ENCODE measurements around the gene FHL2. TPM values are rescaled to one million over a fixed set of nuclear protein-coding genes. Genes with fewer than 3 reads are reported as not detected.

The FHL2 gene
- total RNA-seq, 2 experiments from 2014 or later: 0.41 to 0.42 TPM

GRCh38 chr2:105417857-105418436 lies 19.1 kb upstream of the FHL2 start:
- DNase-seq (no peak), ATAC-seq (ENCODE audit: poor library complexity) (no peak)
- peaks cover 13% of the 10 kb centered on the region for H3K4me1 Mint-ChIP-seq (ENCODE audit: low read depth)
- H3K27me3 Mint-ChIP-seq: peaks cover 18% of the 10 kb centered on the region
- no peak overlapping the region for H3K4me3 Mint-ChIP-seq
- no peaks in the 10 kb centered on the region for H3K36me3 Mint-ChIP-seq (ENCODE audit: low read depth)
- no peaks in the 10 kb centered on the region for H3K36me3 ChIP-seq (ENCODE audit: insufficient read depth, low read length)
- H3K4me1 ChIP-seq (ENCODE audit: insufficient read depth, low read length): no peaks in the 10 kb centered on the region
- TF ChIP-seq CTCF (IDR thresholded peaks at IDR 0.05): no peak
- intact Hi-C loops (cut with DNase I, micrococcal nuclease): no loop called here
- H3K9me3 ChIP-seq (ENCODE audit: control insufficient read depth in 1 of 2, insufficient read depth in 1 of 2, low read length in 2 of 2): peaks cover 4 to 7% of the 10 kb centered on the region in 2 experiments
- CTCF ChIA-PET: interaction anchor here (0.7 kb wide), 1 partner anchor 25 kb away, joined by 5 read pairs; no protein-coding TSS in a partner anchor
- H3K9me3 Mint-ChIP-seq: peaks cover 7% of the 10 kb centered on the region
- H3K4me3 ChIP-seq (ENCODE audit: low read length): no peak overlapping the region
- POLR2A ChIA-PET: no interaction called here
- H3K27ac ChIP-seq (ENCODE audit: low read depth in 1 of 2, low read length in 2 of 2): no peak overlapping the region
- peaks cover 0 to 10% of the 10 kb centered on the region in 2 experiments for H3K27me3 ChIP-seq (ENCODE audit: control insufficient read depth in 1 of 2, insufficient read depth in 2 of 2, low read length in 2 of 2)
- no peak overlapping the region for H3K27ac Mint-ChIP-seq

DNA sequence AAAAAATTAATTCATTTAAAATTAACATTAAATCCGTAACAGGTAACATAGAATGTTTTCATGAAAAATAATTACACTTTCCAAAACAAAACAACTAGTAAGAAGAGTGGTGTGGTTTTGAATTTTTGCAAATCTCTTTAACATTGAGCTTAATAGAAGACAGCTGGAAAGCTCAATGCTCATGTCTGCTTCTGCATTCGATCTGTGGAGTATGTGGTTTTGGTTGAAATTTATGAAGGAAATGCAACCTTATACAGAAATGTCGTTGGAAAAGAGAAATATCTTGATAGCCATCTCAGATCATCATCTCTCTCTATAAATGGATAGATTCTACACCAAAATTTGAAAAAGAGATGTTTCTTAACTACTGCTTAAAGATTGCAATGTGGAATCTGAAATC lies 17.3 kb upstream of the FHL2 start:
- Mint-ChIP-seq H3K9me3 (peaks cover 7% of the 10 kb centered on the region), H3K27me3 (peaks cover 31% of the 10 kb centered on the region), H3K4me3 (no peak overlapping the region), H3K27ac (no peak overlapping the region), H3K36me3 (ENCODE audit: low read depth) (no peaks in the 10 kb centered on the region), H3K4me1 (ENCODE audit: low read depth) (peaks cover 21% of the 10 kb centered on the region)
- no peaks in the 10 kb centered on the region for H3K4me1 ChIP-seq (ENCODE audit: insufficient read depth, low read length)
- H3K4me3 ChIP-seq (ENCODE audit: low read length): no peak overlapping the region
- intact Hi-C loops (cut with DNase I, micrococcal nuclease): no loop called here
- H3K9me3 ChIP-seq (ENCODE audit: control insufficient read depth in 1 of 2, insufficient read depth in 1 of 2, low read length in 2 of 2): peaks cover 4 to 7% of the 10 kb centered on the region in 2 experiments
- DNase-seq: no peak
- no peak for TF ChIP-seq CTCF (IDR thresholded peaks at IDR 0.05)
- peaks cover 0 to 14% of the 10 kb centered on the region in 2 experiments for H3K27me3 ChIP-seq (ENCODE audit: control insufficient read depth in 1 of 2, insufficient read depth in 2 of 2, low read length in 2 of 2)
- H3K36me3 ChIP-seq (ENCODE audit: insufficient read depth, low read length): no peaks in the 10 kb centered on the region
- ChIA-PET CTCF (no interaction called here), POLR2A (interaction anchor here (1.0 kb wide), 1 partner anchor 17 kb away, joined by 3 read pairs; the partner anchor contains the start of gene FHL2)
- no peak overlapping the region for H3K27ac ChIP-seq (ENCODE audit: low read depth in 1 of 2, low read length in 2 of 2)
- no peak for ATAC-seq (ENCODE audit: poor library complexity)

DNA sequence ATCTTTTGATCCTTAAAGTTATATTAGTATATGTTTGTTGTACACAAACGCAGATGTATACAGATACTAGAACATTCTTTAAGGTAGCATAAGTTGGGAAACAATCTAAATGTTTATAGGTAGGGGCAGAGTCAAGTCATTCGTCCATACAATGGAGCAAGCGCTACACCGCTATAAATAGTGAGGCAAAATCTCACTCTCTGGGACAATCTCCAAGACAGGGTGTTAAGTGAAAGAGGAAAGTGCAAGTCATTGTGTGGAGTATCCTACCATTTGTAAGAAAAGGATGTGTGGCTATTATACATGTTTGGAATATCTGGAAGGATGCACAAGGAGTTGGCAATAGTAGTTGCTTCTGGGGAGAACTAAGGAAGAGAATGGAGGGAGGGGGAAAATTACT lies 16.2 kb upstream of the FHL2 start:
- POLR2A ChIA-PET: no interaction called here
- TF ChIP-seq CTCF (IDR thresholded peaks at IDR 0.05): no peak
- no peak overlapping the region for H3K4me3 Mint-ChIP-seq
- intact Hi-C loops (cut with DNase I, micrococcal nuclease): no loop called here
- no peak for ATAC-seq (ENCODE audit: poor library complexity)
- no peaks in the 10 kb centered on the region for H3K36me3 ChIP-seq (ENCODE audit: insufficient read depth, low read length)
- no peak for DNase-seq
- no peaks in the 10 kb centered on the region for H3K4me1 ChIP-seq (ENCODE audit: insufficient read depth, low read length)
- H3K27ac ChIP-seq (ENCODE audit: low read depth in 1 of 2, low read length in 2 of 2): no peak overlapping the region
- CTCF ChIA-PET: no interaction called here
- H3K27me3 ChIP-seq (ENCODE audit: control insufficient read depth in 1 of 2, insufficient read depth in 2 of 2, low read length in 2 of 2): peaks cover 0 to 14% of the 10 kb centered on the region in 2 experiments
- no peak overlapping the region for H3K27ac Mint-ChIP-seq
- peaks cover 2 to 3% of the 10 kb centered on the region in 2 experiments for H3K9me3 ChIP-seq (ENCODE audit: control insufficient read depth in 1 of 2, insufficient read depth in 1 of 2, low read length in 2 of 2)
- H3K36me3 Mint-ChIP-seq (ENCODE audit: low read depth): no peaks in the 10 kb centered on the region
- no peak overlapping the region for H3K4me3 ChIP-seq (ENCODE audit: low read length)
- H3K27me3 Mint-ChIP-seq: peaks cover 31% of the 10 kb centered on the region
- H3K9me3 Mint-ChIP-seq: peaks cover 4% of the 10 kb centered on the region
- H3K4me1 Mint-ChIP-seq (ENCODE audit: low read depth): peaks cover 21% of the 10 kb centered on the region
